ENCODE measurements around the gene FCHSD1.

The FCHSD1 gene

DNA sequence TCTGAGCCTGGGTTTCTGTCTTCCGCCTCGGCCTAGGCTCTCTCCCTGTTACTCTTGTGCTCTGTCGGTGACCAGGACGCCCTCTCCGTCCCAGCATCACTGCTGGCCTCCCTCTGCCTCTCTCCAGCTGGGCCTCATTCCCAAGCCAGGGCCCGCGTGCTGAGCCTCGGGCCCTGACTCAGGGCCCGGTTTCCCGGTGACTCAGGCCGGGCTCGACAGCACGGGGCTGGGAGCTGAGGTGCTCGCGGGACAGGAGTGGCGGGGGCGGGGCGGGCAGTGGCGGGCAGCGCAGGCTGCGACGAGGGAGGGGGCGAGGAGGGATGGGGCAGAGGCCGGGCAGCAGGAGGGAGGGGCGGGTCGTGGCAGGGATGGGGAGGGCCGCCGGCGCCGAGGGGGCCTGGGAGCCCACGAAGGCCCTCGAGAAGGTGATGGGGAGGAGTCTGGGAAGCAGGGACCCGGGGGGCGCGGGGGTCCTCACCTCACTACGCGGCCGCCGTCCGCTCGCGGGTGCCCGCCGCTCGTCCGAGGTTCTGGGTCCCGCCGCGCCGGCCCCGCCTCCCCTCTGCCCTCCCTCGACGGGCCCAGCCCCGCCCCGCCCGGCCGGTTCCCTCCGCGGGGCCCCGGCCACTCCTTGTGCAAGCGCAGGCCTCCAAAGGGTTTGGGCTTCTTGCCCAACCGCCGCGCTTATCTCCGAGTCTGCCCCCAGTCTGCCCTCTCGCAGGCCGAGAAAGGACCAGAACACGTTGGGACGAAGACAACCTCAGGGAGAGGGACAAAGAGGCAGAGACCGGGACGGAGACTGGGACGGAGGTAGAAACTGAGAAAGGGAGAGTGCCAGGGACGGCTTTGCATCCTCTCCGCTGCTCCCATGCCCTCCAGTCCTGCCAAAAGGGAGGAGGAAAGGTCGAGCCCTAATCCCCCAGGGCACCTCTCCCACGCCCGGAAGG is 30.8 kb upstream of the FCHSD1 start, which contains the start of gene ARAP3:
Gene ARAP3 (minus strand): TSS at position 536 of the 947 bp plus-strand sequence. CDS start 1,744 bp downstream, outside the sequence.
- Mint-ChIP-seq H3K4me3 (peak within 1 kb of the TSS; percentile 64), H3K9me3 (no peaks in the 10 kb centered on the region), H3K36me3 (ENCODE audit: low read depth) (peaks cover 8% of the 10 kb centered on the region), H3K4me1 (ENCODE audit: low read depth) (peaks cover 47% of the 10 kb centered on the region), H3K27me3 (peaks cover 3% of the 10 kb centered on the region), H3K27ac (peak within 1 kb of the TSS; percentile 60)
- intact Hi-C loops (cut with micrococcal nuclease), result no loop called here

DNA sequence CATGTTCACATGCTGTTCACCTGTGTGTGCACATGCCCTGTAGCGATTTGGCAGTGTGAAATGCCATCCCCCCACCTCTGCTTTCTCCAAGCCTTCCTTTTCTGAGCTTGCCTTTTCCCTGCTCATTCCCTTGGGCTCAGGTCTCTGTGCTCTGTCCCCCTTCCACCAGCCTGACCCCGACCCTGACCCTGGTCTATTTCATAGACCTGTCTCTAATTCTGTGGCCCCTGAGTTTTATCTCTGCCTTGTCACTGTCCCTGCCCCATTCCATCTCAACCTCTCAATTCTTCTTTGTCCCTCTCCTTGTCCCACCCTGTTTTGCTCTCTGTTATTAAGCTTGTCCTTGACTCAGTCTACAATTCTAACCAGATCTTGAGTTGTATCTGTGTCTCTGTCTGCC is 30.1 kb upstream of the FCHSD1 start:
- Mint-ChIP-seq H3K36me3 (ENCODE audit: low read depth) (peaks cover 8% of the 10 kb centered on the region), H3K4me3 (peak overlapping the region; percentile 47), H3K9me3 (no peaks in the 10 kb centered on the region), H3K27ac (peak overlapping the region; percentile 23), H3K4me1 (ENCODE audit: low read depth) (peaks cover 47% of the 10 kb centered on the region), H3K27me3 (peaks cover 3% of the 10 kb centered on the region)
- intact Hi-C loops (cut with micrococcal nuclease), result no loop called here

DNA sequence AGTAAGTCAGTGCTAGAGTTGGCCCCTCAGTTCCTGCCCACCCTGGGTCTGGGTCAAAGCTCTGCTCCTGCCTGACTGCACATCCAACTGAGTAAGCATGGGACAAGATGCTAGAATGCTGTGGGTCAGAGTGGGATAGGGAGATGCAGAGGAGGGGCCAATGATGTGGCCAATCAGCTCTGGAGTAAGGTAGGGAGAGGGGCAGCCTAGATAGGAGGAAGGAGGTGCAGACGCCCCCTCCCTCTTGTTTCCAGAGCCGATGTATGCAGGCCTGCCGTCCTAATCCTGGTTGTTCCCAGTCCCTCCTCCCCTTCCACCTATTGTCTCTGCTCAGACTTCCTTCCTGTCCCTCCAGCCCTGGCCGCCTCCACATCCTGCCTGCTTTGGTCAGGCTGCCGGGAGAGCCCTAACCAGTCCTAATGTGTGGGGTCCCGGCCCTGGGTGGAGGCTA is 29.6 kb upstream of the FCHSD1 start:
- intact Hi-C loops (cut with micrococcal nuclease), result no loop called here
- Mint-ChIP-seq H3K27me3 (peaks cover 3% of the 10 kb centered on the region), H3K27ac (no peak overlapping the region), H3K4me1 (ENCODE audit: low read depth) (peaks cover 44% of the 10 kb centered on the region), H3K36me3 (ENCODE audit: low read depth) (peaks cover 8% of the 10 kb centered on the region), H3K4me3 (no peak overlapping the region), H3K9me3 (no peaks in the 10 kb centered on the region)

DNA sequence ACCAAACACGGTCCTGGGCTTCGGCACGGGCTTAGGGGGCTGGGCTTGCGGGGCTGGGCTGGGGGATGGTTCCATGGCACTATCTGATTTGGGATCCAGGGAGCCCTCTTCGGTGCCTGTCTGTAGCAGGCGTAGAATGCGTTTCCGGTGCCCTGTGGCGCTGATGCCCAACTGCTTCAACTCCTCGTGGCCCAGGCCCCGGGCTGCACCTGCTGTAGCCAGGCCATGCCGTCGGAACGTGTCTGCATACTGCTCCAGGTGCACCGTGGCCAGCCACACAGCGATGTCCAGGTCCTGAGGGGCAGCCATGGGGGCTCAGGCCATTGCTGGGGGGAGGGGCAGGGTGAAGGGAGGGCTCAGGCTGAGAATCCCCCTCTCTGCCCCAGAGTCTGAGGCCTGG is 29.0 kb upstream of the FCHSD1 start:
- H3K27ac Mint-ChIP-seq, result no peak overlapping the region
- intact Hi-C loops (cut with micrococcal nuclease), result no loop called here
- H3K4me3 Mint-ChIP-seq, result no peak overlapping the region
- H3K4me1 Mint-ChIP-seq (ENCODE audit: low read depth), result peaks cover 38% of the 10 kb centered on the region
- H3K36me3 Mint-ChIP-seq (ENCODE audit: low read depth), result peaks cover 8% of the 10 kb centered on the region
- H3K9me3 Mint-ChIP-seq, result no peaks in the 10 kb centered on the region
- peaks cover 3% of the 10 kb centered on the region for H3K27me3 Mint-ChIP-seq

DNA sequence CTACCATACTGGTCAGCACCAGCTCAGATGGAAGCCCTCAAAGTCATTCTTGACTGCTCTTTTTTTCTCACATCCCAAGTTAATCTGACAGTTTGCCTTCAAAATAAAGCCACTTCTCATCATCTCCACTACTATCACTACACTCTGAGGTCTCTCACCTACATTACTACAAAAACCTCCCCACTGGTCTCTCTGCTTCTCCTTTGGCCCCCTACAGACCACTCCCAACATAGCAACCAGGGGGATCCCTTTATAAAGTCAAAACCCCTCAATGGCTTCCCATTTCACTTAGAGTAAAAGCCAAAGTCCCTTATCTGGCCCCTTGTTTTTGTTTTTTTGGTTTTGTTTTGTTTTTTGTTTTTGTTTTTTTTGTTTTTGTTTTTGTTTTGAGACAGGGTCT is 26.2 kb upstream of the FCHSD1 start:
- H3K36me3 Mint-ChIP-seq (ENCODE audit: low read depth), result peaks cover 10% of the 10 kb centered on the region
- H3K4me1 Mint-ChIP-seq (ENCODE audit: low read depth), result peaks cover 38% of the 10 kb centered on the region
- intact Hi-C loops (cut with micrococcal nuclease), result no loop called here
- H3K4me3 Mint-ChIP-seq, result no peak overlapping the region
- H3K27me3 Mint-ChIP-seq, result peaks cover 3% of the 10 kb centered on the region
- H3K27ac Mint-ChIP-seq, result no peak overlapping the region
- no peaks in the 10 kb centered on the region for H3K9me3 Mint-ChIP-seq

DNA sequence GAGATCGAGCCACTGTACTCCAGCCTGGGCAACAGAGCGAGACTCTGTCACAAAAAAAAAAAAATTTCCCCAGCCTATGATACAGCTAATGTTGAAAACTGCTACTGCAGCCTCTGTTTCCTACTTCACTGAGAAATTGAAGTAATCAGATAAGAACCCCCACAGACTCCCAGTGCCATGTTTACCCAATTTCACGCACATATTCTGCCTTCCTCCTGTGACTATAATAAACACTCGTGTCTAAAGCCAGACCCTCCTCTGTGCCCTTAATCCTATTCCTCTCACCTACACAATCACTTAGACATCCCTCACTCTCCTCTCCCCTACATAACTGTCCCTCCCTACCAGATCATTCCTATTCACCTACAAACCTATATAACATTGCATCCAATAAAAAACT is 24.5 kb upstream of the FCHSD1 start:
- H3K27me3 Mint-ChIP-seq, result no peaks in the 10 kb centered on the region
- peaks cover 24% of the 10 kb centered on the region for H3K36me3 Mint-ChIP-seq (ENCODE audit: low read depth)
- no peaks in the 10 kb centered on the region for H3K9me3 Mint-ChIP-seq
- peaks cover 22% of the 10 kb centered on the region for H3K4me1 Mint-ChIP-seq (ENCODE audit: low read depth)
- no peak overlapping the region for H3K27ac Mint-ChIP-seq
- H3K4me3 Mint-ChIP-seq, result no peak overlapping the region
- intact Hi-C loops (cut with micrococcal nuclease), result no loop called here

DNA sequence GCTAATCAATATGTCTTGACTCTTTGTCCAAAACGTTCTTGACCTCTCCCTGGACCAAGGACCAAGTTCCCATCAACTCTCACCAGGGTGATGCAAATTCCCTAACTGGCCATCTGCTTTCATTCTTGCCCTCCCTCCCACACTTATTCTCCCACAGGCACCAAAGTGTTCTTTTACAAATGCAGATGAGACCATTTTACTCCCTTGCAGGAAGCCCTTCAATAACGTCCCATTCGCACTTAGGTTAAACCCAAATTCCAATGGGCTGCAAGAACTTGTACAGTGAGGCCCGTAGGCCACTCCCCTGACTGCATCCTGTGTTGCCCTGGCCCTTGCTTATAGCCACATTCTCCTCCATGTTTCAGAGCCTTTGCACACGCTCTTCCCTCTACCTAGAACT is 23.5 kb upstream of the FCHSD1 start:
- Mint-ChIP-seq H3K27ac (no peak overlapping the region), H3K27me3 (no peaks in the 10 kb centered on the region), H3K9me3 (no peaks in the 10 kb centered on the region), H3K4me1 (ENCODE audit: low read depth) (peaks cover 18% of the 10 kb centered on the region), H3K4me3 (no peak overlapping the region), H3K36me3 (ENCODE audit: low read depth) (peaks cover 30% of the 10 kb centered on the region)
- intact Hi-C loops (cut with micrococcal nuclease), result no loop called here

DNA sequence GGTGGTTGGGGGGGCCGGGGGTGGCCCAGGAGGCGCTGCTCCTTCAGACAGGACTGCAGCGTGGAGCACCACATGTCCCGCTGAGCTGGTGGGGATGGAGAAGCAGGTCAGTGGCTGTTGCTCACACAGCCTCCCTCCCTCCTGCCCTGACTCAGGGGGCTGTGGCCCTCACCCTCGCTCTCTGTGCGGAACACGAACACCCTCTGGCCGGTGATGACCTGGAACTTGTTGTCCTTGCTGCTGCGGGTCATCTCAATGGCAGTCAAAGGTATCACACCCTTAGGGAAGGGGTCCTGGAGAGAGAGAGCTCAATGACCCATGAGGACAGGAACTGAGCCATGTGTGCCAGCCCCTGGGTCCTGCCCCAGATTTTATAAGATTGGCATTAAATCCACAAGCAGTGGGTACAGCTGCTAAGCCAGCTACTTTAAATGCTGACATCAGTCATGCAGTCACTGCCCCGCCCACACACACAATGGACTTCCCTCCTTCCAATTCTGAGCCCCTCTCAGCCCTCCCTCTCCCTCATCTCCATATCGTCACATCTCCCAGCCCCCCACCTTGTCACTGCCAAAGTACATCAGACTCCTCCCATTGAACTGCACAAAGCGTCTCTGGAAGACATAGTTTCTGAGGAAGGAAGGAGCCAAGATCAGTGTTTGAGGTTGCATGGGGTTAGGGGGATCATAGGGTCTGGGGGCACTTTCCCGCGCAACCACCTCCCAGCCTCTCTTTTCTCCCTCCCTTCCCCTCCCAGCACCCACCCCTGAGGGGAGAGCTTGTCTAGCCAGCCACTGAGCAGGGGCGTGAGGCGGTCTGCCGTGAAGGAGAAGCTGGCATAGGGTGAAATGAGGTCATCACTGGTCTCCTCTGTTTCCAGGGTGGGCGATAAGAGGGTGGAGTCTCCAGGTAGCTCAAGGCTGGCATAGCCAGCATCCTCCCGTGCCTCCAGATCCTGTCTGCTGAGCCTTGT is 21.9 kb upstream of the FCHSD1 start:
- H3K9me3 Mint-ChIP-seq, result no peaks in the 10 kb centered on the region
- H3K27me3 Mint-ChIP-seq, result no peaks in the 10 kb centered on the region
- H3K4me3 Mint-ChIP-seq, result no peak overlapping the region
- peaks cover 19% of the 10 kb centered on the region for H3K4me1 Mint-ChIP-seq (ENCODE audit: low read depth)
- H3K27ac Mint-ChIP-seq, result no peak overlapping the region
- intact Hi-C loops (cut with micrococcal nuclease), result no loop called here
- H3K36me3 Mint-ChIP-seq (ENCODE audit: low read depth), result peaks cover 36% of the 10 kb centered on the region

DNA sequence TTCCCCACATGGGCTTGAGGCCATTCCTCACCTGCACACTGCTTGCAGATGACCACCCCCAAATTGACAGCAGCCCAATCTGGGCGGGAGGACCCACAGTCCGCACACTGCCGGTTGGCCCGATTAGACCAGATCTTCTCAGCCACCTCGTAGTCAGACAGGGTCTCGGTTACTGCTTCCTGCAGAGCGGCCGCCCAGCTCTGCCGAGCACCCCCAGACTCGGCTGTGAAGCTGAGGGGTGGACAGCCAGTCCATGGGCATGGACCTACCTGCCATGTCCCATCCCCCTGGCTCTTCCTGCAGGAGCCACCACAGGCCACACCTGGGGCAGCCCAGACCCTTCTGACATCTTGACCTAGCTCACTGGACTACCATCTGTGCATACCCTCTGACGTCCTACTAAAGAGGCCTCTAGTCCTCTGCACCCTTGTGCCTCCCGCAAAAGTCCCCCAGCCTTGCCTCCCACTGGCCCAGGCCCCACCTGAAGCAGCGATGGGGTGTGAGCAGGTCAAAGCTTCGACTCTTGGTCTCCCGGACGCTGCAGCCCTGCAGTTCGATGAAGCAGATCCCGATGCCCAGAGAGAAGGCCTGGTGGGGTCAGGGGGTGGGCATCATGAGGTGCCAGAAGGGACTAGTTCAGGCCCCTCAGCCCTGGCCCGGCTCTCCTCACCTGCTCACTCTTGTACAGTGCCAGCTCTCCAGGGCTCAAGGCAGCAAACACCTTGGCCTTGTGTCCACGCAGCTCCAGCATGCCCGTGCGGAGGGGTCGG is 21.0 kb upstream of the FCHSD1 start:
- no peak overlapping the region for H3K4me3 Mint-ChIP-seq
- peaks cover 34% of the 10 kb centered on the region for H3K36me3 Mint-ChIP-seq (ENCODE audit: low read depth)
- intact Hi-C loops (cut with micrococcal nuclease), result no loop called here
- peaks cover 19% of the 10 kb centered on the region for H3K4me1 Mint-ChIP-seq (ENCODE audit: low read depth)
- H3K27ac Mint-ChIP-seq, result no peak overlapping the region
- no peaks in the 10 kb centered on the region for H3K27me3 Mint-ChIP-seq
- no peaks in the 10 kb centered on the region for H3K9me3 Mint-ChIP-seq

DNA sequence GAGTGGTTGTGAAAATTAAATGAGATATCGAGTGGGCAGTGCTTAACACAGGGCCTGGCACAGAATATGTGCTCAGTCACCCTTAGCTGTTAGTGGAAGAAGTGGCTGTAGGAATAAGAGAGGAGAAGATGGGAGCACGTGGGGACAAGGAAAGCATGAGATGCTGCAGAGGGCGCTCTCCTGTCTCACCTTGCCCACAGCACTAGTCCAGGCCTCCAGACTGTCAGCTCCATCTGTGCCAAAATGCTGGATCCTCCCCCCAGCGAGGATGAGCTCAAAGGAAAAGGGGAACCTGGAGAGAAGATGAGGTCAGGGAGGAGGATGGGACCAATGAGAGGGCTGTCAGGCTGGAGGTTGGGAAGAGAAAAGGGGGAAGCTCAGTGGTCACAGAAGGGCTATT is 18.3 kb upstream of the FCHSD1 start:
- H3K4me1 Mint-ChIP-seq (ENCODE audit: low read depth), result peaks cover 24% of the 10 kb centered on the region
- H3K27ac Mint-ChIP-seq, result no peak overlapping the region
- no peaks in the 10 kb centered on the region for H3K27me3 Mint-ChIP-seq
- intact Hi-C loops (cut with micrococcal nuclease), result no loop called here
- H3K9me3 Mint-ChIP-seq, result no peaks in the 10 kb centered on the region
- H3K4me3 Mint-ChIP-seq, result no peak overlapping the region
- H3K36me3 Mint-ChIP-seq (ENCODE audit: low read depth), result peaks cover 40% of the 10 kb centered on the region

DNA sequence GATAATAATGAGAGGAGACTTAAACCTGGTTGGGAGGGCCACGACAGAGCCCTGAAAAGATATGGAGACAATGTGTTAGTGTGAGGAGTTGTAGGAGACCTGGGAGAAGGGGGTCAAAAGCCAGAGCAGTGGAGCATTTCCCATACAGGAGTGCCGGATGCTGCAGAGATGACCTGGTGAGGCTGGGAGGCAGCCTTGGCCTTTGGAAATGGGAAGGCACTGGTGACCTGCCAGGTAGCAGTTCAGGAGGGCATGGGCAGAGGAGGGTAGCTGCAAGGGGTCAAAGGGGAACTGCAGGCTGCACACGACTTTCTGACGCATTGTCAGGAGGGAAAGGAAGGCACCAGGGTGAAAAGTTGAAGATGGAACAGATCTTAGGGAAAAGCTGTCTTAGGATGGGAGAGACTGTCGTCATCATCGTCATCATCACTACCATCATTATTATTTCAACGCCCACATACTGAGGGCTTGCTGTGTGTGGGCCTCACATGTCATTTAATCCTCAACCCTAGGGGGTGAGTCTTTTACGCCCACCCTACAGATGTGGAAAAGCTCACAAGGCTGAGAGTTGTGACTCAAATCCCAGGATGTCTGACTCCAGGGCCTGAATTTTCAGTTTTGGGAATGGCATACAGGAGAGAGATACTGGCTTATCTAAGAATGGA is 17.5 kb upstream of the FCHSD1 start:
- intact Hi-C loops (cut with micrococcal nuclease), result no loop called here
- no peak overlapping the region for H3K27ac Mint-ChIP-seq
- no peak overlapping the region for H3K4me3 Mint-ChIP-seq
- peaks cover 40% of the 10 kb centered on the region for H3K36me3 Mint-ChIP-seq (ENCODE audit: low read depth)
- peaks cover 24% of the 10 kb centered on the region for H3K4me1 Mint-ChIP-seq (ENCODE audit: low read depth)
- no peaks in the 10 kb centered on the region for H3K9me3 Mint-ChIP-seq
- H3K27me3 Mint-ChIP-seq, result no peaks in the 10 kb centered on the region

DNA sequence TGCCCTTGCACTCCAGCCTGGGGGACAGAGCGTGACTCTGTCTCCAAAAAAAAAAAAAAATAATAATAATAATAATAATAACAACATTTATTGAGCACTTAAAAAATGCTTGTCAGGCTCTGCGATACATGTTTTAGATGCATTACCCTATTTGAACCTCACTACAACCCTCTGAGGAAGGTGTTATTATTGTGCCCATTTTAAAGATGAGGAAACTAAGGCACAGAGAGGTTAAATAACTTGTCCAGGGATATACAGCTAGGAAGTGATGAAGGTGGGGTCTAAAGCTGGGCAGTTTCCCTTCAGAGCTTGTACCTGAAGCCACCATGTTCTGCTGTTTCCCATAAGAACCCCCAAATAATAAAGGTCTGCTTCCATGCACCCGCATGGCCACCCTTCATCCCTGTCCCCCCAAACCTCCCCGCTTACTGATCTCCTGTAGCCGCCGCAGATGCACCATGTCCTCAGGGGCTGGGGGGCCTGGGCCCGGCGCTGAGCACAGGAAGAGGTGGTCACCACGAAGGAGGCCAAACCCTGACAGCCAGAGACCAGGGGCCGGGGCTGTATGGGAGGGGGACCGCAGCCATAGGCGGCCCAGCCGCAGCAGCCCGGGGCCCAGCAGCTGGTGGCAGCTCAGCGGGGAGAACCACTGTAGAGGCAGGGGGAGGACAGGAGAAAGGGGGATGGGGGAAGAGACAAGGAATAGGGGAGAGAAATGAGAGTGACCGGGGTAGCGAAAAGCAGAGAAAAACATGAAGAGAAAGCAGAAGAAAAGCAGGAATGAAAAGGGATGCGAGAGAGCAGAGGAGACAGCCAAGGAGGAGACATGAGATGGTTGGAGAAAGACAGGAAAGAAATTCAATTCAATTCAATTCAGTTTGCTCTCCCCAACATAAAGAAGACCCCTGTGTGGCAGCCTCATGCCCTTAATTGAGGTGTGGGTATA is 15.1 kb upstream of the FCHSD1 start:
- Mint-ChIP-seq H3K27me3 (no peaks in the 10 kb centered on the region), H3K4me3 (no peak overlapping the region), H3K36me3 (ENCODE audit: low read depth) (peaks cover 30% of the 10 kb centered on the region), H3K27ac (no peak overlapping the region), H3K4me1 (ENCODE audit: low read depth) (peaks cover 15% of the 10 kb centered on the region), H3K9me3 (no peaks in the 10 kb centered on the region)
- intact Hi-C loops (cut with micrococcal nuclease), result no loop called here
